ENCODE measurements around the gene P4HTM.

The P4HTM gene

GRCh38 chr3:48982686-48983085 is 7.4 kb upstream of the P4HTM start:
- TF ChIP-seq, protein P1, sequence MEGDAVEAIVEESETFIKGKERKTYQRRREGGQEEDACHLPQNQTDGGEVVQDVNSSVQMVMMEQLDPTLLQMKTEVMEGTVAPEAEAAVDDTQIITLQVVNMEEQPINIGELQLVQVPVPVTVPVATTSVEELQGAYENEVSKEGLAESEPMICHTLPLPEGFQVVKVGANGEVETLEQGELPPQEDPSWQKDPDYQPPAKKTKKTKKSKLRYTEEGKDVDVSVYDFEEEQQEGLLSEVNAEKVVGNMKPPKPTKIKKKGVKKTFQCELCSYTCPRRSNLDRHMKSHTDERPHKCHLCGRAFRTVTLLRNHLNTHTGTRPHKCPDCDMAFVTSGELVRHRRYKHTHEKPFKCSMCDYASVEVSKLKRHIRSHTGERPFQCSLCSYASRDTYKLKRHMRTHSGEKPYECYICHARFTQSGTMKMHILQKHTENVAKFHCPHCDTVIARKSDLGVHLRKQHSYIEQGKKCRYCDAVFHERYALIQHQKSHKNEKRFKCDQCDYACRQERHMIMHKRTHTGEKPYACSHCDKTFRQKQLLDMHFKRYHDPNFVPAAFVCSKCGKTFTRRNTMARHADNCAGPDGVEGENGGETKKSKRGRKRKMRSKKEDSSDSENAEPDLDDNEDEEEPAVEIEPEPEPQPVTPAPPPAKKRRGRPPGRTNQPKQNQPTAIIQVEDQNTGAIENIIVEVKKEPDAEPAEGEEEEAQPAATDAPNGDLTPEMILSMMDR (conservative IDR thresholded peaks at IDR 0.05; ENCODE audit: low read depth, low read length), result no peak
- DNase-seq (ENCODE audit: low read depth), result no peak
- H3K4me3 ChIP-seq (ENCODE audit: low read depth, low read length), result no peak overlapping the region

- TF ChIP-seq, protein P1 (conservative IDR thresholded peaks at IDR 0.05; ENCODE audit: low read depth, low read length), result no peak
- H3K4me3 ChIP-seq (ENCODE audit: low read depth, low read length), result no peak overlapping the region
- no peak for DNase-seq (ENCODE audit: low read depth)
These were observed 6.9 kb upstream of the P4HTM start for GRCh38 chr3:48983096-48983495.

- TF ChIP-seq, protein P1 (conservative IDR thresholded peaks at IDR 0.05; ENCODE audit: low read depth, low read length), result no peak
- no peak overlapping the region for H3K4me3 ChIP-seq (ENCODE audit: low read depth, low read length)
- DNase-seq (ENCODE audit: low read depth), result no peak
These were observed 5.4 kb upstream of the P4HTM start for GRCh38 chr3:48984663-48985062.

DNA sequence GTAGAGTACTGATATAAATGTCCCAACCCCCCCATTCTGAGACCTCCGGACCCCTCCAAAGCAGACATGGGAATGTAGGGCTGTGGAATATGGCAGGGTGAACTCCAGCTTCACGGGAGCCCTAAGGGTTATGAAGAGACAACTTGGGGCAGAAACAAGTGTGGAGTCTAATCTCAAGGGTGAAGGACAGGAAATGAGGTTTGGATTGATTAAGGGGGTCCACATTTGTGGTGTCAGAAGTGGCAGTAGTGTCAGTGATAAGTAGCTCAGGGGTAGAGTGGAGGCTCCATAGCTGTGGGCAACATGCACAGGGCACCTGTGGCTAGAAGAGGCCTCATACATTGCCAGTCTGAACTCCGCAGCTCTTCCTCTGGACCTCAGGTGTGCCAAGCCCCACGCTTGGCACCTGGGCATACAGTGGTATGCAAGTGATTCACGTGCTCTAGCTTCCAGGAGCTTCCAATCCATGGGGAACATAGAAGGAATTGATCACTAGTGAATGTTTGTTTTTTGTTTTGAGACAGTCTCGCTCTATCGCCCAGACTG is 4.1 kb upstream of the P4HTM start:
- TF ChIP-seq, protein P1 (conservative IDR thresholded peaks at IDR 0.05; ENCODE audit: low read depth, low read length), result no peak
- no peak overlapping the region for H3K4me3 ChIP-seq (ENCODE audit: low read depth, low read length)
- no peak for DNase-seq (ENCODE audit: low read depth)

- TF ChIP-seq, protein P1 (conservative IDR thresholded peaks at IDR 0.05; ENCODE audit: low read depth, low read length), result no peak
- DNase-seq (ENCODE audit: low read depth), result no peak
- H3K4me3 ChIP-seq (ENCODE audit: low read depth, low read length), result peak overlapping the region; percentile 74
These were observed 780 bp upstream of the P4HTM start for GRCh38 chr3:48989126-48989795.

DNA sequence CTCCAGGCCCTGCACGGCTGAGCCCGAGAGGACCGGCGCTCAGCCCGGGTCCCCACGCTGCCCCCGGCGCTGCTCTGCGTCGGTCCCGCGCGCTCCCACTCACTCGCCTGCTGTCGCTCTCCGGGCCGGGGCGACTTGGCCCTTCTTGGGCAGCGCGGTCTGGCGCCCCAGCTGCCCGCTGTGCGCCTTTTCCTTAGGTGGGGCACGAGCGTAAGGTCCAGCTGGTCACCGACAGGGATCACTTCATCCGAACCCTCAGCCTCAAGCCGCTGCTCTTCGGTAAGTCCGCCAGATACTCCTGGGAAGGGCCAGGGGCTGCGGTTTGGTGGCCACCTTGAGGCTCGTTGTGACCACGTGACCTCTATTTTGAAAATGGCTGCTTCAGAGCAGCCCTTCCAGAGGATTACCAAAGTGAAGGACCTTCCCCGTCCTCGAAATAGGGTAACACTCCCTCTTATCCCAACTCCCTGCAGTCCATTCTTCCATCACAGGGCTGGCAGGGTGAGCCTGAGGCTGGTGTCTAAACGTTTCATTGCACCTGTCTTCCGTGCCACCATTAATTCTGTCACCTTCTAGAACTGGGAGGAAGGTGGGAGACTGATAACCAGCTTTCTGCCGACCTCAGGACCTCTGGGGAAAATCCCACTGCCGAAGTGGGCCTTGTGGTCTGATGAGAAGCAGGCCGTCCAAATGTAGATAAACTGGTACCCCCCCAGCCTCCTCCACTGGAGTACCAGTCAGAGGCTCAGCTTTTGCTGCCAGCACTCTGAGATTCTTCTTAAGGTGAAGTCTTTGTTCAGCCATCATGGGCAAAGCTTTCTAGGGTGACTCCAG is 812 bp downstream of the P4HTM start:
- DNase-seq (ENCODE audit: low read depth), result no peak
- TF ChIP-seq, protein P1 (conservative IDR thresholded peaks at IDR 0.05; ENCODE audit: low read depth, low read length), result no peak
- peak overlapping the region; percentile 74 for H3K4me3 ChIP-seq (ENCODE audit: low read depth, low read length)
